Aortic smooth muscle cell (primary cell): ENCODE data around the gene EVI2B. TPM values are rescaled to one million over a fixed set of nuclear protein-coding genes. Genes with fewer than 3 reads are reported as not detected.

Experiments used
- total RNA-seq: library from RNA; depleted of rRNA; stranded (reverse); fragments of >200 nt; gene quantifications from 2 replicates; pipeline ENCODE4 v1.2.3, GENCODE V29; 2014

EVI2B gene
- total RNA-seq = 0.13 and 0.19 TPM in 2 replicates

GRCh38 chr17:31313982-31314781, at the start of gene EVI2B:
EVI2B (minus strand) TSS chr17:31314054; CDS start chr17:31305609, 8,445 bp downstream.

GRCh38 chr17:31321481-31321880, 7.6 kb upstream of the EVI2B start, which contains the start of gene EVI2A:
EVI2A (minus strand) TSS chr17:31321622; CDS start chr17:31319013, 2,609 bp downstream.

GRCh38 chr17:31297090-31297489, 16.8 kb downstream of the EVI2B start, which contains the start of gene OMG:
OMG (minus strand) TSS chr17:31297239; CDS start chr17:31296331, 908 bp downstream.

Other genes with a start within 250 kb of the EVI2B start
- 44.3 and 56.8 TPM in 2 replicates for gene NF1, start 219.1 kb downstream of the EVI2B start, total RNA-seq
- gene OMG, start 16.8 kb downstream of the EVI2B start, total RNA-seq = 0.12 and 0.26 TPM in 2 replicates
- gene EVI2A, start 7.6 kb upstream of the EVI2B start, total RNA-seq = 6.6 and 9.9 TPM in 2 replicates
- 0.19 and 0.40 TPM in 2 replicates for gene RAB11FIP4, start 77.6 kb upstream of the EVI2B start, total RNA-seq